ENCODE data around the gene ZSCAN18. TPM values are rescaled to one million over a fixed set of nuclear protein-coding genes. Genes with fewer than 3 reads are reported as not detected.

Gene ZSCAN18
- polyA plus RNA-seq, 4 donors = 69.8 to 120 (median 111) TPM

DNA sequence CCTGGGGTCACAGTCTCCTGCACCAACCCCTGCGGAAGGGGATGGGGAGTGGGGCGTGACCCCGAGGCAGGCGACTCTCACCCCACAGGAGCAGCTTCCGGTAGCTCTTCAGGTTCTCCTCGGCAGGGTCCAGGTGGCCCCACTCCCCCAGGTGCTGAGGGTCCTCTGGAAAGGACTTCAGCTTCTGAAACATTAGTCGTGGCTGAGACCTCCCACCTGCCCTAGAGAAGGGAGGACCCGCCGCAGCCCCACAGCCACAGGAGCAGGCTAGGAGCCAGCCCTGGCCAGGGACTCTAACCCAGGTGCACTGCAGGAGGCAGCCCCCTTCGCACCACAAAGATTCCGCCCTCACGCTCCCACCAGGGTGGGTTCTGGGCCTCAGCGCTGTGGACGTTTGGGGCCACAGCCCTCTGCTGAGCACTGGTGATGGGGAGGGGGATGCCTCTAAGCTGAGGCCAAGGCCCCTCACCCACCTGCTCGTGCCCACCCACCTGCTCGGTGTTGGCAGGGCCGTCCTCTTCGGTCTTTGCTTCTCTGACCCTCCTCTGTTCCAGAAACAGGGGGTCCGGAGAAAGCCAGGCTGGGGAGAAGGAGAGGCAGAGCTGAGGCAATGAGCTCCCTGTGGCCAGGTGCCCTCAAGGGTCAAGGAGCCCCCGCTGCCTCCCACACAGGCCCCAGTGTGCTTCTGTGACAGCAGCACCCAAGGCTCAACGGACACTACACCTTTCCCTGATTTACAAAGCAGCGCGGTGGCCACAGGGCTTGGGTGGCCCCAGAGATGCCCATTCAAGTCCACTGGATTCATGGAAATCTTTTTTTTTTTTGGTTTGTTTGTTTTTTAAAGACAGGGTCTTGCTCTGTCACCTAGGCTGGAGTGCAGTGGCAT, 11.0 kb downstream of the ZSCAN18 start:
- DNase-seq (ENCODE audit: low read depth in 4 of 4, low spot score in 2 of 4) = no peak

DNA sequence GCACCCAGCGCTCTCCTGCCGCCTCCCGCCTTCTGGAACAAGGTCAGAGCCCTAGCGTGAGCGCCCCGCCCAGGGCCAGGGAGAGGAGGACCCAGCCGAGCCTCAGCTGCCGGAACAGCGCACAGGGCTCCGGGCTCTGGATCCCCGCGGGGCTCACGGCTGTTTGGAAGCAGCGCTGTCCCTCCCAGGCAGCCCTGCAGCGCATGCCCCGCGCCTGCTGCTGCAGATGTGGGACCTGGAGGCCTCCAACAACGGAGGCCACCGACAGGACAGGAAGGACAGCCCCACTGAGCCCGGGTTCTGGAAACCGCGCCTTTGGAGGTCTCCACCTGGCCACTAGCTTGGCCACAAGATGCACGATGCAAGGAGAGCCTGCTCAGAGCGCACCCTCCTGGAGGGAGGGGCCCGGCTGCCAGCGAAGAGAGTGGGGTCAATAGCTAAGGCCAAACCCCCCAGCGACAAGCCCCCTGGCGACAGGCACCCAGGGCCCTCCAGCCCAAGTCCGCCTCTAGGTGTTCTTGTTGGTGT, 12.6 kb downstream of the ZSCAN18 start:
- DNase-seq (ENCODE audit: low read depth in 4 of 4, low spot score in 2 of 4) = no peak

DNA sequence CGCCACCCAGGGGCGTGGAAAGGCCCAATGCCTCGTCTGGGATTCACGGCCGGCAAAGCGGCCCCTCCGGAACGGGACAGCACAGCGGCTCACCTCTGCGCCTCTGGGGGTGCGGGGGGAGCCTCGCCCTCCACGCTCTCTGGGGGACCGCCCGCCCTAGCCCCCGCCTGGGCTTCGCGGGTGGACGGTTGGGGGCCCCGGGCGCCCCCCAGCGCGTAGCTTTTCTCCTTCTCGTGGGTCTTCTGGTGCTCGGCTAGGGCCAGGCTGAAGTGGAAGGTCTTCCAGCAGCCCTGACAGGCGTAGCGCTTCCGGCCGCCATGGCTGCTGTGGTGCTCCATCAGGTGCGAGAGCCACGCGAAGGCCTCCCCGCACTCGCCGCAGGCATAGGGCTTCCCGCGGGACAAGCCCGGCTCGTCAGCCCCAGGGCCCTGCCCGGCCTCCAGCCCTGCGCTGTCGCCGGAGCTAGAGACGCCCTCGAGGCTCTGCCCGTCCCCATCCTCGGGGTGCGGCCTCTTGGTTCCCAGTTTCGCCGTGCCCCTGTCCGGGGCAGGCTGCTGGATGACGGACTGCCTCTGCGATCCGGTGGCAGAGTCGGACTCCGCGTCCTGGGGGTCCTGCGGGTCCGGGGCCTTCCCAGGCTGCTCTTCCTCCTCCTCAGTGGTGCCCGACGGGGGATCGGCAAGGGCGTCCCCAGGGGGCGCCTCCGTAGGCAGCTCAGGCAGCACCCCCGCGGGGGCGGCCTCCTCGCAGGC, 13.3 kb downstream of the ZSCAN18 start:
- no peak for DNase-seq (ENCODE audit: low read depth in 4 of 4, low spot score in 2 of 4)

DNA sequence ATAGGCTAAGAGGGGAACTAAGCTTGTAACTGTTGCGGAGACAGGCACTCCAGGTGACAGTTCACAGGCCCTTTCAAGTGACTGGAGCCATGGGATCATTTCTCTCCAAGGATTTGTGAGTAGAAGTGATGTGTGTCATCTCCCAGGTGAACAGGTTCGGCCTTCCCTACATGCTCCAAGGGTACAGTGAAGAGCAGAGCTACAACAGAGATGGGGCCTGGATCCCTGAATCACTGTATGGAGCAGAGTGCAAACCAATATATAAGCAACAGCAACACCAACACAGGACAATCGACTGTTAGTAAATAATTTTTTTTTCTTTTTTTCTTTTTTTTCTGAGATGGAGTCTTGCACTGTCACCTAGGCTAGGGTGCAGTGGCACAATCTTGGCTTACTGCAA, 15.0 kb downstream of the ZSCAN18 start:
- no peak for DNase-seq (ENCODE audit: low read depth in 4 of 4, low spot score in 2 of 4)

DNA sequence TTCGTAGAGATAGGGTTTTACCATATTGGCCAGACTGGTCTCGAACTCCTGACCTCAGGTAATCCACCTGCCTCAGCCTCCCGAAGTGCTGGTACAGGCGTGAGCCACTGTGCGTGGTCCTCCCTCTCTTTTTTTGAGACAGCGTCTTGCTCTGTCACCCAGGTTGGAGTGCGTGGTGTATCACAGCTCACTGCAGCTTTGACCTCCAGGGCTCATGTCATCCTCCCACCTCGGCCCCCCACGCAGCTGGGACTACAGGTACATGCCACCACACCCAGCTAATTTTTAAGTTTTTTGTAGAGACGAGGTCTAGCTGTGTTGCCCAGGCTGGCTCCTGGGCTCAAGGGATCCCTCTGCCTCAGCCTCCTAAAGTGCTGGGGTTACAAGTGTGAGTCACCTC, 18.2 kb downstream of the ZSCAN18 start:
- no peak for DNase-seq (ENCODE audit: low read depth in 4 of 4, low spot score in 2 of 4)

DNA sequence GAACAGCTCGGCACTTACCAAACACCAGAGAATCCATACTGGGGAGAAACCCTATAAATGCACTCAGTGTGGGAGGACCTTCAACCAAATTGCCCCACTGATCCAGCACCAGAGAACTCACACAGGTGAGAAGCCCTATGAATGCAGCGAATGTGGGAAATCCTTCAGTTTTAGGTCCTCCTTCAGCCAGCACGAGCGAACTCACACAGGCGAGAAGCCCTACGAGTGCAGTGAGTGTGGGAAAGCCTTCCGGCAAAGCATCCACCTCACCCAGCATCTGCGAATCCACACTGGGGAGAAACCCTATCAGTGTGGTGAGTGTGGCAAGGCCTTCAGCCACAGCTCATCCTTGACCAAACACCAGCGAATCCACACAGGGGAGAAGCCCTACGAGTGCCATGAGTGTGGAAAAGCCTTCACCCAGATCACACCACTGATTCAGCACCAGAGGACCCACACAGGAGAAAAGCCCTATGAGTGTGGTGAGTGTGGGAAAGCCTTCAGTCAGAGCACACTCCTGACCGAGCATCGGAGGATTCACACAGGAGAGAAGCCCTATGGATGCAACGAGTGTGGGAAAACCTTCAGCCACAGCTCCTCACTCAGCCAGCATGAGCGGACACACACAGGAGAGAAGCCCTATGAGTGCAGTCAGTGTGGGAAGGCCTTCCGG, 30.7 kb downstream of the ZSCAN18 start:
- DNase-seq (ENCODE audit: low read depth in 4 of 4, low spot score in 2 of 4) = no peak

DNA sequence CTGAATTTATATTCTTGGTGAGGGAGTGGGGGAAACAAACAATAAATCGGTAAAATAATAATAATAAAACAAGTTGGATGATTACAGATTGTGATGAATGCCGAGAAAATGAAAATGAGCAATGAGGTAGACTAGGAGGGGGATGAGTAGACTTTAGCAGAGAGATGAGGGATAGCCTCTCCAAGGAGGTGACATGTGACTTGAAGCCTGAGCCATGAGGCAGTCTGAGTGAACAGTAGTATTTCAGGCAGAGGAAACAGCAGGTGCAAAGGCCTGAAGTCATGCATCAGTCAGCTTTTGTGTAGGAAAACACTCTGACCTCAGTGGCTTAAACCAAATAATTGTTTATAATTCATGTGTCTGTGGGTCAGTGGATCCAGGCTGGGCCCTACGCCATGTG, 34.3 kb downstream of the ZSCAN18 start:
- DNase-seq (ENCODE audit: low read depth in 4 of 4, low spot score in 2 of 4) = no peak

DNA sequence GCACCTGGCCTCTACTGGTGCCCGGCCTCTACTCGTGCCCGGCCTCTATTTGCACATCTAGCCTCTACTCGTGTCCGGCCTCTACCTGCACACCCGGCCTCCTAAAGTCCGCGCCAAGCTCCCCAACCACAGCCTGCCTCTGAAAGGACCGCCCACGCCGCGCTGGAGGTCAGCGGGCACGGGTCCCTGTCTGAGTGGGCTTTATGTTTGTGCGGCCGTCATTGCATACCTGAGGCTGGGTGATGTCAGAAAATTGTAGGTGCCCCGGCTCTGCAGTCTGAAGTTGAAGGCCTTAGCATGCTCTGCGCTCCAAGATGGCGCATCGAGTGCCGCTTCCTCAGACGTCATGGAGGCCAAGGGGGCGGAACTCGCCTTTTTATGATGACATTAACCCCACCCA, 37.8 kb downstream of the ZSCAN18 start:
- no peak for DNase-seq (ENCODE audit: low read depth in 4 of 4, low spot score in 2 of 4)

DNA sequence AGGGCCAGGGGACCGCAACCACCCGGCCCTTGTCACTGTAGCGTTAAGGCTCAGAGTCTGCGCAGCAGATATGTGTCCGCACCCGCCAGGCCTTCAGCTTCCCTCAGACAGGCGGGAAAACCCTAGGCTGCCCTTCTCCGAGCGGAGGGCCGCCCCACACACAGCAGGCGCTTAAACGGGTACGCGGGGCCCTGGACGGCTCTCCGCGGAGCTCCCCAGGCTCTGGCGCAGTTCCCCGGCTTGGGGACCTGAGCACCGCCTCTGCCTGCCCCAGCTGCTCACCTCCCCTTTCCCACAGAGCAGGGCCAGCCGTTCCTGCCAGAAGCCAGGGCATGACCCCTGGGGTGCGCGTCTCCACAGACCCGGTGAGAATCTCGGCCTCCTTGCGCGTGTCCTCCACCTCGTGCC, 38.4 kb downstream of the ZSCAN18 start:
- DNase-seq (ENCODE audit: low read depth in 4 of 4, low spot score in 2 of 4) = no peak

DNA sequence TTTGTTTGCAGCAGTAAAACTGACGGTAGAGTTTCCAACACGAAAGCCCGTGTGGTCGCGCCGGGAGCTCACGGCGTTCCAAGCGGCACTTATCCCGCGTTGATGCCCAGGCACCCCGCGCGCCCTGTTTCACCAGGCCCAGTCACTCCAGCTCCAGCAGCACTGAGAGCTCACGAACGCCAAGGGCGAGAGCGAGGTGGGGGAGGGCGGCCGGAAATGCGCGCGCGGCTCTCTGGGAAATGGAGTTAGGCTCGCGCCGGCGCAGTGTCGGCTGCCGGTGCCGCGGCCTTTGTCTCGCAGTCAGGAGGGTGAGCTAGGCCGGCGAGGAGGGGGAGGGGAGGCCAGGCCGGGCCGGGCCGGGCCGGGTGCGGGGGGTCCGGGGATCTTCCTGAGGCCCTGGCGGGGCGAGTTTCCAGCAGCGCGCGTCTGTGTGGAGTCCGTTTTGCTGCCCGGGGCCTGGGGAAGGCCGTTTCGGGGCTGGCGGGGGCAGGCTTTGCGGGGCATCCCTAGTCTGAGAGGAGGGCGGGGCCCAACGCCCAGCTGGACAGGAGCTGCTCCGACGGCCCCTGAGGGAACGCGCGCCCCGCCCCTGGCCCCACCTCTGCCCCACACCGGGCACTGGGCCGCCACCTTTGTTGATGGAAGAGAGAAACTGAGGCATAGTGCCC, 38.9 kb downstream of the ZSCAN18 start, which contains the start of gene ZNF135:
TSS of gene ZNF135 (plus strand) at position 280 of the 668 bp plus-strand sequence. CDS start 721 bp downstream, outside the sequence.
- DNase-seq (ENCODE audit: low read depth in 4 of 4, low spot score in 2 of 4) = peak; percentile 59 to 87 (median 76)

DNA sequence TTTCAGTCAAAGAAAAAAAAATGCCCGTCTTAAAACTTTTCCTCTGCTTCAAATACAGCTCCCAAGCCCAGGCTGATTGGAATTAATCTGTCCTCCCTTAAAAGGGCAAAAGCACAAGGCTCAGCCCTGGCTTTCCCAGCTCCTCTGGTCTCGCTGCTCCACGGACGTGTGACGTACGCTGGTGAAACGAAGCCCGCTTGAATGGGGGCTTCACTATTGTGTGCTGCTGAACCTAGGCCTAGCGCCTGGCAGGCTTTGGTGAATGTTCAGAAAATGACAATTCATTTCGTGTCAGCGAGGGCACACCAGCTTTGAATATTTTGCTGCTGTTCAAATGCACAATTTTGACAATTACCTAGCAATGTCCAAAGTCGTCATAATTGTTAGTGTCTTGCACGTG, 39.6 kb downstream of the ZSCAN18 start:
- no peak for DNase-seq (ENCODE audit: low read depth in 4 of 4, low spot score in 2 of 4)

DNA sequence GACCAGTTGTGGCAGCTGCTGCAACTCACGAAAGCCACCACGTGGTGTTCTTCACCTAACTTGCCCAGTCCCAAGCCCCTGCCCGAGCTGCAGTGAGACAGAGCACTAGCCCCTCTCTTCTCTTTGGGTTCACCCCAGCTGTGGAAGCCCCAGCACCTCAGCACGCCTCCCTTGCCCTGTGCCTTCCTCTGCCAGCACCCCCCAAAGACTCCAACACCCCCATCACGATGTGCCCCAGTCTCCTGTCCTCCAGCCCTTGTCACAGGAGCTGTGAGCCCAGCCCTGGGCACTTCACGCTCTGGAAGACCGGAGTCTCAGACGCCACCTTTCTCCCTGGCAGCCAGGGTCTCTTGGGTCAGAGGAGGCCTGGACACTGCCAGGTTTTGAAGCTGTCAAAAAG, 41.2 kb downstream of the ZSCAN18 start:
- no peak for DNase-seq (ENCODE audit: low read depth in 4 of 4, low spot score in 2 of 4)

DNA sequence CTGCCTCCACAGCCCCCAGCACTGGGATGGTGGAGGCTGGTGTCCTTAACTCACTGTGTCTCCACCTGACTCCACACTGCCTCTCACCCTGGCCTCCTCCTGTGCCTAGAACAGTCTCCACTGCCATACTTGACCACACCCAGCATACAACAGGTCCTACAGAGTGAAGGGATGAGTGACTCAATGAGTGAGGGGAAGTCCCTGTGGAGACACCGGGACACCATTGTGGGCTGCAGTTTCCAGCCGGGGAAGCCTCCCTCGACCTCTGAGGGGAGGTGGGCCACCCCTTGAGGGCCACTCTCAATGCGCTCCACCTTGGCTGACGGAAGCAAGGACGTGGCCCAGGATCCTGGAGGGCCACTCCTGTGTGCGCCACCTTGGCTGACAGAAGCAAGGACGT, 41.8 kb downstream of the ZSCAN18 start:
- no peak for DNase-seq (ENCODE audit: low read depth in 4 of 4, low spot score in 2 of 4)

DNA sequence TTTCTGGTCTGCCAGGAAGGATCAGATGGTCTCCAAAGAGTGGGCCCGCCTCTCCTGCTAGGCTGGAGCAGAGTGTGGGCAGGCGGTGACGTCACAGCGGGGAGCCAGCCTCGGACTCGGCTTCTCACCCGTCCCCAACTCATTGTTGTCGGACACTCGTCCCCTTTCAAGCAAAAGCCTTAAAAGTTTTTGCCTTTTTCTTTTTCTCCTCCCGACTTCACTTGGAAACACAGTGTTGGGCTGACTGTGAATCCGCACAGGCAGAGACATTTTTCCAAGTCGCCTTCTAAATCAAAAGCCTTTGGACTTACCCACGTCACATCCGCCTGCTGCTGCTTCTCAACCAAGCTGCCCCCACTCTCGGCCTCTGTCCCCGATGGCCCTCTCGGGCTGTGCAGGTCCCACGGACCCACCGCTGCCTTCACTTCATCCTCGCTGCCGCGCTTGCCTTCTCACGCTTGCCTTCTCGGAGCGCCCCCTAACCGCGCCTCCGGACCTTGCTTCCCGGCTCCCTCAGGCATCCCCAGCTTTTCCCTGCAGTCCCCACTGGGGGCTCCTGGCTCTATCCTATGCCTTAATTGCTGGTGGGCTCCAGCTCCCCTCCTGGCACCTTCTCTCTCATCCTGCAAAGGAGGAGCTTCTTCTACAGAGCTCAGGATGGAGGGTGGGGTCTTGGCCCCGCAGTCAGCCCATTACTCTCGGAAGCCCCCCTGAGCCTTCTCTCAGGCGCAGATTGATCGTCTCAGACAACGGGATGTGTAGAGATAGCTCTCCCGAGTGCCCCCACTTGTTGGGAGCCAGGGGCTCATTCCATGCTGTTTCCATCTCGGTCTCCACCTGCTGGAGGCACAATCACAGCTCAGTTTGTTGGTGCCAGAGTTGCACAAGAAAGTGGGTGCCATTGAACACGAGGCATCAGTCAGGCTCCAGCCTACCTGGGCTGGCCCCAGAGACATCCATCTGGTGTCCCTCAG, 42.8 kb downstream of the ZSCAN18 start:
- peak in 1 of 4 donors; percentile 56 for DNase-seq (ENCODE audit: low read depth in 4 of 4, low spot score in 2 of 4)

DNA sequence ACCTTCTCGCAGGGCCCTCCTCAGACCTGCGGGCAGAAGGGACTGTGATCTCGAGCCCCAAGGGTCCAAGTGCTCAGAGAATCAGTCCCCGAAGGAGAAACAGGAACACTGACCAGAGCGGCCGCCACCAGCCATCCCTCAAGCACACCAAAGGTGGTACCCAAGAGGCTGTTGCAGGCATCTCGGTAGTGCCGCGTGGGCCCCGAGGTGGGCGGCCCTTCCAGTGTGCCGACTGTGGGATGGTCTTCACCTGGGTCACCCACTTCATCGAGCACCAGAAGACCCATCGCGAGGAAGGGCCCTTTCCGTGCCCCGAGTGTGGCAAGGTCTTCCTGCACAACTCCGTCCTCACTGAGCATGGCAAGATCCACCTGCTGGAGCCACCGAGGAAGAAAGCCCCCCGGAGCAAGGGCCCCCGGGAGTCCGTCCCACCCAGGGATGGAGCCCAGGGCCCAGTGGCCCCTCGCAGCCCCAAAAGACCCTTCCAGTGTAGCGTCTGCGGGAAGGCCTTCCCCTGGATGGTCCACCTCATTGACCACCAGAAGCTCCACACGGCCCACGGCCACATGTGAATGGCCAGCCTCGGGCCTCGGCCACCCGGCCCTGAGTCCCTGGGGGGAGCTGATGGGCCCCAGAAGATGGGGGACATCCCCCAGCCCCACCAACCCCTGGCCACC, 44.4 kb downstream of the ZSCAN18 start:
- no peak for DNase-seq (ENCODE audit: low read depth in 4 of 4, low spot score in 2 of 4)

DNA sequence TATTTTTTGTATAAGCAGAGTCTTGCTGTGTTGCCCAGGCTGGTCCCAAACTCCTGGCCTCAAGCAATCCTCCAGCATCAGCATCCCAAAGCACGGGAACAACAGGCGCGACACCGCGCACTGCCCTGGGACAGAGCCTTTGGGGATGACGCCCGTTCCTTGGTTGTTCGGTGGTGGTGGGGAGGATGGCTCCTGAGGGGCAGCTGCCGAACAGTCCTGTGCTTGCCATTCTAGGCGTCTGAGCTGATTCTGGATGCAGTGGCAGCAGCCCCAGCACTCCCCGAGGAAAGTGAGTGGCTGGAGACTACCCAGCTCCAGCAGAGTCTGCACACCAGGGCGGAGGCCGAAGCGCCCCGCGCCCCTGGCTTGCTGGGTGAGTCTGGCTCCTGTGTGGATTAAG, 45.8 kb downstream of the ZSCAN18 start:
- DNase-seq (ENCODE audit: low read depth in 4 of 4, low spot score in 2 of 4) = no peak

DNA sequence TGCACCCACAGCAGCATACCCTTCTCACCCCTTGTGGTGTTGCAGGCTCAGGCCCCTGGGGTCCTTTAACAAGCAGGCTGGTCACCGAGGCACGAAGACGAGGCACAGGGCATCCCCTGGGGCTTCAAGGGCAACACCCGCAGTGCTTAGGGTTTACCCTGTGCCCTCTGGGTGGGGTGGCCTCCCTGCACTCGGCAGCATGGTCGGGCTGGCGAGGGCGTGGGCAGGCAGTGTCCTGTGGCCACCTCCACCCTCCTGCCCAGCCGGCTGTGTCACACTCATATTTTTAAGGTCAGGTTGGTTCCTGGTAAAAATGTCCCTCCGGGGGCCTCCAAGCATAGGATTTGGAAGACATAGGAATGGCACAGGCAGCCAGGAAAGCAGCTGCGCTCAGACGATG, 50.4 kb downstream of the ZSCAN18 start:
- no peak for DNase-seq (ENCODE audit: low read depth in 4 of 4, low spot score in 2 of 4)

DNA sequence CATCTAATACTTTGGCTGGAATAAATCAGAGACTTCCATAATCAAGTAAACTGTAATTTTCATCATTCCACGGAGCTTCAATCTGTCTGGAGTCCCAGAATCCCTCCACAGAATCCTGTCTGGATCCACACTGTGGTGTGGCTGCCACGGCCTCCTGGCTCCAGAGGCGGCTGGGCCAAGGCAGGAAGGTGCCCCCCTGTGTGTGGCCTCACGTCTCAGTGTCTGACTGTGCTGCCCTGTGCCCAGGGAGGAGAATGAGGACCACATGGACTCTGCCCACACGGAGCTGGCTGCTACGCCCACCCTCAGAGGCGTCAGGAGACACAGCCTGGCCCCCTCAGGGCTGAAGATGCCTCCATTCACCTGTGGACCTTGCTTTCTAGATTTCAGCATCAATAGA, 51.2 kb downstream of the ZSCAN18 start:
- DNase-seq (ENCODE audit: low read depth in 4 of 4, low spot score in 2 of 4) = no peak
